WTC11 (cell line): ENCODE results near the gene OFD1. TPM values are rescaled to one million over a fixed set of nuclear protein-coding genes. Genes with fewer than 3 reads are reported as not detected.

Experiments
- ATAC-seq: fragments of 200-7000 bp; cut with Tn5 transposase; 2 replicates; pipeline ENCODE4 v1.10.0; 2021; ENCODE audit warnings: mild to moderate bottlenecking, moderate library complexity
- CTCF ChIA-PET: fragments of 300-600 bp; sonication (Branson Sonifier 250); formaldehyde crosslinking; loops from one replicate; lab custom pipeline; 2021; ENCODE audit warnings: antibody characterized with exemption; lab: Charles Lee
- POLR2A ChIA-PET: fragments of 350-600 bp; sonication (Branson Sonifier 250); formaldehyde crosslinking; loops from one replicate; lab custom pipeline; 2021; ENCODE audit warnings: antibody characterized with exemption; lab: Charles Lee
- DNase-seq: peaks from one replicate; pipeline ENCODE4 v3.0.0; 2021; ENCODE audit warnings: low spot score
- H3K27ac Mint-ChIP-seq: 2 replicates; pipeline ENCODE4 v1.8.0; 2021; ENCODE audit warnings: mixed read lengths
- H3K27me3 Mint-ChIP-seq: 2 replicates; pipeline ENCODE4 v1.8.0; 2021; ENCODE audit warnings: low read depth, mild to moderate bottlenecking, moderate library complexity, mixed read lengths
- H3K36me3 Mint-ChIP-seq: 2 replicates; pipeline ENCODE4 v1.8.0; 2021; ENCODE audit warnings: mixed read lengths
- H3K4me1 Mint-ChIP-seq: 2 replicates; pipeline ENCODE4 v1.8.0; 2022; ENCODE audit warnings: mixed read lengths
- H3K4me3 Mint-ChIP-seq: 2 replicates; pipeline ENCODE4 v1.8.0; 2021; ENCODE audit warnings: mild to moderate bottlenecking, moderate library complexity, mixed read lengths
- H3K9me3 Mint-ChIP-seq: 2 replicates; pipeline ENCODE4 v1.8.0; 2021; ENCODE audit warnings: mixed read lengths
- CBFB ChIP-seq: sonication (generic); formaldehyde crosslinking; IDR thresholded peaks from 2 replicates; pipeline ENCODE4 v1.8.1; 2022; ENCODE audit warnings: mild to moderate bottlenecking, low read depth, missing genetic modification reagents
- CREB1 ChIP-seq: sonication (generic); formaldehyde crosslinking; IDR thresholded peaks from 2 replicates; pipeline ENCODE4 v1.8.0; 2023; ENCODE audit warnings: mild to moderate bottlenecking, missing genetic modification reagents
- ERG ChIP-seq: fragments of 250-450 bp; sonication (Bioruptor Pico); IDR thresholded peaks from 2 replicates; pipeline ENCODE4 v1.8.0; 2021; ENCODE audit warnings: mild to moderate bottlenecking
- FOXP1 ChIP-seq: sonication (generic); formaldehyde crosslinking; IDR thresholded peaks from 2 replicates; pipeline ENCODE4 v1.8.0; 2022; ENCODE audit warnings: missing genetic modification reagents, mild to moderate bottlenecking, moderate library complexity, borderline replicate concordance
- FOXP4 ChIP-seq: sonication (generic); formaldehyde crosslinking; IDR thresholded peaks from 2 replicates; pipeline ENCODE4 v1.8.0; 2022; ENCODE audit warnings: mild to moderate bottlenecking, missing genetic modification reagents
- GABPB1 ChIP-seq: sonication (generic); formaldehyde crosslinking; IDR thresholded peaks from 2 replicates; pipeline ENCODE4 v1.8.1; 2023; ENCODE audit warnings: mild to moderate bottlenecking, missing genetic modification reagents
- JAZF1 ChIP-seq: fragments of 250-450 bp; sonication (Bioruptor Pico); IDR thresholded peaks from 2 replicates; pipeline ENCODE4 v1.9.0; 2021; ENCODE audit warnings: moderate library complexity, mild to moderate bottlenecking, inconsistent platforms
- KAT7 ChIP-seq: sonication (generic); formaldehyde crosslinking; IDR thresholded peaks from 2 replicates; pipeline ENCODE4 v1.8.1; 2023; ENCODE audit warnings: missing genetic modification reagents, mild to moderate bottlenecking, borderline replicate concordance
- NR1H2 ChIP-seq: sonication (generic); formaldehyde crosslinking; IDR thresholded peaks from 2 replicates; pipeline ENCODE4 v1.9.0; 2021; ENCODE audit warnings: mild to moderate bottlenecking, moderate library complexity, missing genetic modification reagents
- SMAD4 ChIP-seq: sonication (generic); formaldehyde crosslinking; IDR thresholded peaks from 2 replicates; pipeline ENCODE4 v1.8.0; 2022; ENCODE audit warnings: mild to moderate bottlenecking, missing genetic modification reagents
- ZNF396 ChIP-seq: fragments of 250-450 bp; sonication (Bioruptor Pico); IDR thresholded peaks from 2 replicates; pipeline ENCODE4 v1.8.0; 2021; ENCODE audit warnings: mild to moderate bottlenecking, moderate library complexity, borderline replicate concordance
- total RNA-seq: library from RNA; stranded (reverse); gene quantifications from 3 replicates; pipeline ENCODE4 v1.2.3, GENCODE V29; 2021
- TF ChIP-seq, protein P1 (sequence below): sonication (generic); formaldehyde crosslinking; IDR thresholded peaks from 2 replicates; pipeline ENCODE4 v1.8.0; 2022; ENCODE audit warnings: mild to moderate bottlenecking, missing genetic modification reagents
- TF ChIP-seq, protein P2 (sequence below): fragments of 250-450 bp; sonication (Bioruptor Pico); IDR thresholded peaks from 2 replicates; pipeline ENCODE4 v1.9.0; 2021; ENCODE audit warnings: mild to moderate bottlenecking
- TF ChIP-seq, protein P3 (sequence below): sonication (generic); formaldehyde crosslinking; IDR thresholded peaks from 2 replicates; pipeline ENCODE4 v1.8.0; 2023; ENCODE audit warnings: missing genetic modification reagents
- TF ChIP-seq, protein P4 (sequence below): sonication (generic); formaldehyde crosslinking; IDR thresholded peaks from 2 replicates; pipeline ENCODE4 v1.8.1; 2023; ENCODE audit warnings: mild to moderate bottlenecking, missing genetic modification reagents
- TF ChIP-seq, protein P5 (sequence below): sonication (generic); formaldehyde crosslinking; IDR thresholded peaks from 2 replicates; pipeline ENCODE4 v1.8.1; 2022; ENCODE audit warnings: low read depth, mild to moderate bottlenecking, moderate library complexity, missing genetic modification reagents, borderline replicate concordance

Gene OFD1
- total RNA-seq, 1 experiment from 2014 or later = 23.4 TPM

DNA sequence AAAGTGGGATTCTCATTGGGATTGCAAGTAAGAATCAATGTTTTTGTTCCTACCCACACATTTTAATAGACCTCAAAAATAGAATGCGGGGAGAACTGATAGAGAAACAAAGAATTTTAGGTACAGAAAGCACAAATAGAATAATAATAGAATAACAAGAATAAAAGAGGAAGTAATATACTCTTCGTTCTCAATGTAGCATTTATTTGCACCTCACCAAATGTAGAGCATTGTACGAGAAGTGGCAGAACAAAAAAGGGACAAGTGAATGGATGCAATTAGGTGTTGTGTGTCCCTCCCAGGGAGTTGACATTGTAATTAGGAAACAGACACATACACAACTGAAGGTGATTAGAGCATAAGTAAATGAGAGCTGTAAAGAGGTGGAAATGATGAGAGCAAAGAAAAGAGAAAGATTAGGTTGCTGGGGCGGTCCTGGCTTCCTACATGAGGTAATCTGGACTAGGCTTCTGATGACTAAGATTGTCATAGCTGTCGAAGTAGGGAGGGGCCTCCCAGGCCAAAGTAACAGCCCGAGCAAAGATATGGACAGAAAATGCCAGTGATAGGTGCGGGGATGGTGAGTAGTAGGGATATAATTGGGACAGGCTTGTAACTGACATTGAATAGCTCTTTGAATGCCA, 35.2 kb upstream of the OFD1 start:
- ATAC-seq = no peak
- Mint-ChIP-seq H3K27ac (no peak overlapping the region), H3K27me3 (no peaks in the 10 kb centered on the region), H3K9me3 (no peaks in the 10 kb centered on the region), H3K36me3 (no peaks in the 10 kb centered on the region; the same call in 1 of the 2 replicates), H3K4me1 (peaks cover 30% of the 10 kb centered on the region), H3K4me3 (no peak overlapping the region)
- ChIA-PET CTCF (no interaction called here), POLR2A (no interaction called here)
- no peak for DNase-seq
- TF ChIP-seq, protein P1, sequence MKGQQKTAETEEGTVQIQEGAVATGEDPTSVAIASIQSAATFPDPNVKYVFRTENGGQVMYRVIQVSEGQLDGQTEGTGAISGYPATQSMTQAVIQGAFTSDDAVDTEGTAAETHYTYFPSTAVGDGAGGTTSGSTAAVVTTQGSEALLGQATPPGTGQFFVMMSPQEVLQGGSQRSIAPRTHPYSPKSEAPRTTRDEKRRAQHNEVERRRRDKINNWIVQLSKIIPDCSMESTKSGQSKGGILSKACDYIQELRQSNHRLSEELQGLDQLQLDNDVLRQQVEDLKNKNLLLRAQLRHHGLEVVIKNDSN (CRISPR knock-in tag) = no peak
- TF ChIP-seq ERG (no peak), NR1H2 (CRISPR knock-in tag) (no peak), JAZF1 (CRISPR knock-in tag) (no peak), KAT7 (no peak), FOXP1 (no peak), GABPB1 (no peak), CBFB (no peak), CREB1 (CRISPR knock-in tag) (no peak)
- TF ChIP-seq, protein P2, sequence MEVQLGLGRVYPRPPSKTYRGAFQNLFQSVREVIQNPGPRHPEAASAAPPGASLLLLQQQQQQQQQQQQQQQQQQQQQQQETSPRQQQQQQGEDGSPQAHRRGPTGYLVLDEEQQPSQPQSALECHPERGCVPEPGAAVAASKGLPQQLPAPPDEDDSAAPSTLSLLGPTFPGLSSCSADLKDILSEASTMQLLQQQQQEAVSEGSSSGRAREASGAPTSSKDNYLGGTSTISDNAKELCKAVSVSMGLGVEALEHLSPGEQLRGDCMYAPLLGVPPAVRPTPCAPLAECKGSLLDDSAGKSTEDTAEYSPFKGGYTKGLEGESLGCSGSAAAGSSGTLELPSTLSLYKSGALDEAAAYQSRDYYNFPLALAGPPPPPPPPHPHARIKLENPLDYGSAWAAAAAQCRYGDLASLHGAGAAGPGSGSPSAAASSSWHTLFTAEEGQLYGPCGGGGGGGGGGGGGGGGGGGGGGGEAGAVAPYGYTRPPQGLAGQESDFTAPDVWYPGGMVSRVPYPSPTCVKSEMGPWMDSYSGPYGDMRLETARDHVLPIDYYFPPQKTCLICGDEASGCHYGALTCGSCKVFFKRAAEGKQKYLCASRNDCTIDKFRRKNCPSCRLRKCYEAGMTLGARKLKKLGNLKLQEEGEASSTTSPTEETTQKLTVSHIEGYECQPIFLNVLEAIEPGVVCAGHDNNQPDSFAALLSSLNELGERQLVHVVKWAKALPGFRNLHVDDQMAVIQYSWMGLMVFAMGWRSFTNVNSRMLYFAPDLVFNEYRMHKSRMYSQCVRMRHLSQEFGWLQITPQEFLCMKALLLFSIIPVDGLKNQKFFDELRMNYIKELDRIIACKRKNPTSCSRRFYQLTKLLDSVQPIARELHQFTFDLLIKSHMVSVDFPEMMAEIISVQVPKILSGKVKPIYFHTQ (CRISPR knock-in tag) = no peak
- TF ChIP-seq, protein P3, sequence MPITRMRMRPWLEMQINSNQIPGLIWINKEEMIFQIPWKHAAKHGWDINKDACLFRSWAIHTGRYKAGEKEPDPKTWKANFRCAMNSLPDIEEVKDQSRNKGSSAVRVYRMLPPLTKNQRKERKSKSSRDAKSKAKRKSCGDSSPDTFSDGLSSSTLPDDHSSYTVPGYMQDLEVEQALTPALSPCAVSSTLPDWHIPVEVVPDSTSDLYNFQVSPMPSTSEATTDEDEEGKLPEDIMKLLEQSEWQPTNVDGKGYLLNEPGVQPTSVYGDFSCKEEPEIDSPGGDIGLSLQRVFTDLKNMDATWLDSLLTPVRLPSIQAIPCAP (CRISPR knock-in tag) = no peak

DNA sequence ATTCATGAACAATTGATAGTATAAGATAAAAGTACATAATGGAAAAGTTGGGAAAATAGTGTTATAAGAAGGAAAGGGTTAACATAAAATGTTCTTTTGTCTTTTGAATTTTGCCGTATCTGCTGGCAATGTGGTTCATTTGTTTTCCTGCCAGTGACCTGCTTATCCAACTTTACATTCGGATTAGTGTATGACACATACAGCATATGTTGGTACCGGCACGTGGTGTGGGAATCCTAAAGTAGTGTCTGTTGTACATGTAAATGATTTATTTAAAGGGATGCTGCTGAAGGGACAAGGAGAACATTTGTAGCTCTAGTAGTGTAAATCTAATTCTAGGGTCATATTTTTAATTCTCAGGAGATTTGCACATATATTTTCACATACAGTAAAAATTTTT, 34.2 kb upstream of the OFD1 start:
- peaks cover 26% of the 10 kb centered on the region for H3K4me1 Mint-ChIP-seq
- H3K9me3 Mint-ChIP-seq = no peaks in the 10 kb centered on the region
- ChIA-PET POLR2A (no interaction called here), CTCF (no interaction called here)
- no peaks in the 10 kb centered on the region; the same call in 1 of the 2 replicates for H3K36me3 Mint-ChIP-seq
- no peak for TF ChIP-seq SMAD4
- TF ChIP-seq CBFB = no peak
- TF ChIP-seq, protein P4, sequence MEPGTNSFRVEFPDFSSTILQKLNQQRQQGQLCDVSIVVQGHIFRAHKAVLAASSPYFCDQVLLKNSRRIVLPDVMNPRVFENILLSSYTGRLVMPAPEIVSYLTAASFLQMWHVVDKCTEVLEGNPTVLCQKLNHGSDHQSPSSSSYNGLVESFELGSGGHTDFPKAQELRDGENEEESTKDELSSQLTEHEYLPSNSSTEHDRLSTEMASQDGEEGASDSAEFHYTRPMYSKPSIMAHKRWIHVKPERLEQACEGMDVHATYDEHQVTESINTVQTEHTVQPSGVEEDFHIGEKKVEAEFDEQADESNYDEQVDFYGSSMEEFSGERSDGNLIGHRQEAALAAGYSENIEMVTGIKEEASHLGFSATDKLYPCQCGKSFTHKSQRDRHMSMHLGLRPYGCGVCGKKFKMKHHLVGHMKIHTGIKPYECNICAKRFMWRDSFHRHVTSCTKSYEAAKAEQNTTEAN = no peak
- TF ChIP-seq FOXP4 (CRISPR knock-in tag) = no peak
- TF ChIP-seq ZNF396 = no peak
- TF ChIP-seq, protein P5, sequence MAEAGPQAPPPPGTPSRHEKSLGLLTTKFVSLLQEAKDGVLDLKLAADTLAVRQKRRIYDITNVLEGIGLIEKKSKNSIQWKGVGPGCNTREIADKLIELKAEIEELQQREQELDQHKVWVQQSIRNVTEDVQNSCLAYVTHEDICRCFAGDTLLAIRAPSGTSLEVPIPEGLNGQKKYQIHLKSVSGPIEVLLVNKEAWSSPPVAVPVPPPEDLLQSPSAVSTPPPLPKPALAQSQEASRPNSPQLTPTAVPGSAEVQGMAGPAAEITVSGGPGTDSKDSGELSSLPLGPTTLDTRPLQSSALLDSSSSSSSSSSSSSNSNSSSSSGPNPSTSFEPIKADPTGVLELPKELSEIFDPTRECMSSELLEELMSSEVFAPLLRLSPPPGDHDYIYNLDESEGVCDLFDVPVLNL (CRISPR knock-in tag) = no peak
- no peak overlapping the region for H3K27ac Mint-ChIP-seq
- ATAC-seq (no peak), DNase-seq (no peak)
- no peak overlapping the region for H3K4me3 Mint-ChIP-seq
- no peaks in the 10 kb centered on the region for H3K27me3 Mint-ChIP-seq
